ENCODE measurements around the gene CACNB1.

- TF ChIP-seq CTCF (IDR thresholded peaks at IDR 0.05) (no peak), POLR2A (IDR thresholded peaks at IDR 0.05) (no peak)
Measured at GRCh38 chr17:39178536-39178935, 18.9 kb downstream of the CACNB1 start.
